ENCODE data around the gene SMTNL2.
"Not testable (repeated sequence)": the region's sequence is repeated elsewhere in the genome, so short reads cannot be mapped to it uniquely, and the experiment has no call there.

The SMTNL2 gene

DNA sequence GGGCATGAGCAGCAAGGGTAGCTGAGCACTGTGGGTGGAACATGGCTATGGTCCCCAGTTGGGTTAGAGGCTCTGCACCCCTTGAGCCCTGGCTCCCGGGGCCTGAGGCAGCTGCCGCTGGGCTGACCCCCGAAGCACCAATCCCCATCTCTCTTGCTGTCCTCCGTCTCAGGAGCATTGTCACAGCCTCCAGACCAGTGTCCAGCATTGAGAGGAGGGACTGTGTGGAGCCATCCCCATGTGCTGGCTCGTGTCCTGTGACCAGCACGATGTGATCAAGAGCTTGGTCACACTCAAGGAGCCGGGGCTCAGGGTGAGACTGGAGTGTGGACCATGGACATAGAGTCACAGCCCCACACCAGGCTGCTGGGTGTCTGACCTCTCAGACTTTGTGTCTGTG is 2.9 kb downstream of the SMTNL2 start:
- no peak for DNase-seq

DNA sequence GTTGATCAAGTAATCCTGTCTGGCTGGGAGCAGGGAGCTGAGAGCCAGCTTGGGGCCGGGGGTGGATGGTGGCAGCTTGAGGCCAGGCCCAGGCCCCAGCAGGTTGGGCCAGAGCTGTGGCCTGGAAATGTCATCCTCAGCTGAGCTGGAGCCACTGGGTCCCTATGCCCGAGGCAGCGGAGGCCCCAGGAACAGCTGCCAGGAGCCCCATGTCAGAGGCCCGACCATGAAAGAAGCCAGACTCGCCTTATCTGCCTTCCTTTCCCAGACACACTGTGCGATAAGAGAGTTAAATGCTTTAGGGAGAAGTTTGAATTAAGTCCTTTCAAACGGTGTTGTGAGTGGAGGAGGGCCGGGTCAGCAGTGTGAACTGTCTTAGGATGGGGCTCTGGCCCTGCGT is 3.5 kb downstream of the SMTNL2 start:
- DNase-seq: no peak

DNA sequence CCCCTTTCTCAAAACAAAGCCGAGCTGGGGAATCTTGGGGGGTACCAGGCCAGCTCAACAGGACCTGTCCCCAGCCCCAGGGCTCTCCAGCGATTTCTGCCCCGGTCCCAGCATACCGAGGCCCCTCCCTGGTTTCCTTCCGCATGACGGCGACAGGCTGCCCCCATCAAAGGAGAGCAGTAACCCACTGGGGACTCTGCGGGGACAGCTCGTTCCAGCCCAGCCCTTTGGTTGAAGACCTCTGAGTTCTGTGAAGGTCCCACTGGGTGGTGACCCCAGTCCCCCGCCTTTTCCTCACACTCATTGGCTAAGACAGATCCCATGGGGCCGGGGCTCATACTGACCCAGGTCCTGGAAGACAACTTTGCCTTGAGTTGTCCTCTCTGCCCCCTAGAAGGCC is 4.1 kb downstream of the SMTNL2 start:
- no peak for DNase-seq

DNA sequence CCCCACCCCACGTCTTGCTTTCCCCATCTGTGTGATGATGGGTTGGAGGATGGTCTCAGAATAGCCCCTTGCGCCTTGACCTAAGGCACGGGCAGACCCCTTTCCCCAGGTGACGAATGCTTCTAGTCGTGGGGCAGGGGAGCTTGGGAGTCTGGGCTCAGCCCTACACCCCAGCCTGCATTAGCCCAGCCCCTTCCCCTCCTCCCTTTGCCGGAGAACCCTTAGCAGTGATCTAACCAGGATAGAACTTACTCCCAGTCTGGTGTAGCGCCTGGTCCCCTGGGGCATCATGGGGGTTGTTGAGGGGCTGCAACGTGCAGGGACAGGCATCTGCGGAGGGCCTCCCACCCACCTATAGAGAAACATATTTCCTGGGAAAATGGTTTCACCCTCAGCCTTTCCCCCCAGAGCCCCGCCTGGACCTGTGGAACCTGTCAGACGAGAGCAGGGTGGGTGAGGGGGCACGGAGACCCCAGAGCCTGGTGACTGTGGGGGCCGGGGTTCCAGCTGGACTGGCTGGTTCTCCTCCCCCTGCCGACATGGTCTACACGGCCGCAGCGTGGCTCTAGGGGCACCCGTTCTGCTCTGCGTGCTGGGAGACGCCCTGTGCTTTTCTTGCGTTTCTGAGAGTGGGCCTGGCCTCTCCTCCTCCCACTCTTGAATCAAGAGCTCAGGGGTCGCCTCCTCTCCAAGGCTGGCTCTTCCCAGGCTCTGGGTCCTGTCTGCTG is 4.7 kb downstream of the SMTNL2 start:
- no peak for DNase-seq

DNA sequence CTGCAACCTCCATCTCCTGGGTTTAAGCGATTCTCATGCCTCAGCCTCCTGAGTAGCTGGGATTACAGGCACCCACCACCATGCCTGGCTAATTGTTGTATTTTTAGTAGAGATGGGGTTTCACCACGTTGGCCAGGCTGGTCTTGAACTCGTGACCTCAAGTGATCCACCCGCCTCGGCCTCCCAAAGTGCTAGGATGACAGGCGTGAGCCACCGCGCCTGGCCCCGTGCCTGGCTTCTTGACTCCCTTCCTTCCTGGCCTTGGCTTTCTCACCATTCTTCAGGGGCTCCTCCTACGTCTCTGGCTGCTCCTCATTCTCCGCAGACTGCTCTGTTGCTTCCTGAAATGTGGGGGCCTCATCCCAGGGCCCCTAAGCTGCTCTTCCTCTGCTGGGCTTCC is 5.7 kb downstream of the SMTNL2 start:
- DNase-seq: not testable (repeated sequence)

DNA sequence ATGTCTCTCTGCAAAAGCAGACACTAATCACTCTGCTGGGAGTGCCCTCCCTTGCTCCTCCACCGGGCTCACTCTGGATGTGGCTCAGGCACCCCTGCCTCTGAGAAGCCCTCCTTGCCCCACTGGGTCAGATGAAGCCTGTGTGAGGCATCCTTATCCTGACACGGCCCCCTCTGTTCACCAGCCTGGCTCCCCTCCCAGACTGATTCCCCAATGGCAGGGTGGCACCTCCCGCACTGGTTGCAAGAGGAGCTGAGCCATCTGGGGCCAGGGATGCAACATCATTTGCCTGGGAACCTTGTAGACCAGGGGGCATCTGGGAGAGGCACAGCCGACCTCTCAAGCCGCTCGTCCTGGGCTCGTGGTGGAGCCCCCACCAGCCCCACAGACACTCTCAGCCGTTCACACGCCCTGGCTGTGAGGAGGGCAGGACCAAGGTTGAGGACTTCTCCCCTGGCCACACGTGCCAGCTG is 6.7 kb downstream of the SMTNL2 start:
- DNase-seq: no peak

DNA sequence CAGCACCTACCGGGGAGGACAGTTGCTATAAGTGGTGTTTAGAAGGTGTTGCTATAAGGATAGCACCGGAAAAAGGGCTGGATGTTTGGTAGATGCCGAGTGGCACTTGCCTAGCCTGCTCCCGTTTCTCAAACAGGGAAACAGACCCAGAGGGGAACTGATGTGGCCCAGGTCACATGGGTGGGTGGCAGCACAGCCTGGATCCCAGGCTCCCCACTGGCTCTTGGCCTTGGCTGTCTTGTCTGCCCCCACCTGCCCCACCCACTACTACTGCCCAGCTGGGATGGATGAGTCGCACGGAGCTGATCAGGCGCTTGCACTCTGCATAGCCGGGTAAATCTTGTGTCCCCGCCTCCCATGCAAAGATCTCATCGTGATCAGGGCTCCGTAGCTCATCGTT is 7.2 kb downstream of the SMTNL2 start:
- no peak for DNase-seq

DNA sequence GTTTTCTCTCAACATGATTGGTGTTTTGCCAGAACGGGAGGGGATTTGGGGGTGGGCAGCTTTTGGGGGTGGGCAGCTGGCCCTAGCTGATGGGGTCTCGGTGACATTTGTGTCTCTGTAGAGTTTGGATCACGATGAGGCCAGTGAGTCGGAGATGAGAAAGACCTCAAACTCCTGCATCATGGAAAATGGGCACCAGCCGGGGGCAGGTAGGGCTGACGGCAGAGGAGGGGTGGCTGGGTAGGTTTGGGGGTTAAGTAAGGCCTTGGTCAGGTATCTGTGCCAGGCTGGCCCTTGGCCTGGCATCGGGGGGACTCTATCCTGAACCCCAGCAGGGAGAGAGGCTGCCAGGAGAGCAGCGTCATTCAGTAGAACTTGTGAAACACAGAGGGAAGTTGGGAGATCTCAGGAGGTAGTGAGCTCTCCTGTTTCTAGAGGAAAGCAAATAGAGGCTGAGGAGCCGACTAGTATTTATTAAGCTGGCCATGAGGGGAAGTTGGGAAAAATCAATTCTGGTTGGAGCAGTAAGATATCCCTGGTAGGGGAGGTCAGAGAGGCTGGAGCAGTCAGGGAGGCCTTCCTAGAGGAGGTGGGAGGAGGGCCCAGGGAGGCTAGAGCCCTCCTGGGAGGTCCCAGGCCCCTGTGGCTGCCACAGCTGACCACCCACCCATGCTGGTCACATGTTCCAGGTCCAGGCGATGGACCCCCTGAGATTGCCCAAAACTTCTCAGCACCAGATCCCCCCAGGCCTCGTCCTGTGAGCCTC is 8.1 kb downstream of the SMTNL2 start:
- no peak for DNase-seq

DNA sequence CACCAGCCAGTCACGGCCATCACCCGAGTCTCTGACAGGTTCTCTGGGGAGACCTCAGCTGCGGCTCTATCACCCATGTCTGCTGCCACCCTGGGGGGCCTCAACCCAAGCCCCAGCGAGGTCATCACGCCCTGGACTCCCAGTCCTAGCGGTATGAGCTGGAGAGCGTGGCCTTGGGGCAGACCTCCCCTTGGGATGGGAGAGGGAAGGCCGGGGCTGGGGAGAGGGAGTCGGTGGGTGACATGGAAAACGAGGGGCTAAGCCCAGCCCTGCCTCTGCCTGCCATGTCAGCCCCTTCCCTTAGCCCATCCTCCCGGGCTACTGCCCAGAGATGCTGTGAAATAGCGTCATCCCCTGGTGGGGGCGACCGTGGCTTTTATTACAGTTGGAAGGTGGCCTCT is 8.7 kb downstream of the SMTNL2 start:
- no peak for DNase-seq

DNA sequence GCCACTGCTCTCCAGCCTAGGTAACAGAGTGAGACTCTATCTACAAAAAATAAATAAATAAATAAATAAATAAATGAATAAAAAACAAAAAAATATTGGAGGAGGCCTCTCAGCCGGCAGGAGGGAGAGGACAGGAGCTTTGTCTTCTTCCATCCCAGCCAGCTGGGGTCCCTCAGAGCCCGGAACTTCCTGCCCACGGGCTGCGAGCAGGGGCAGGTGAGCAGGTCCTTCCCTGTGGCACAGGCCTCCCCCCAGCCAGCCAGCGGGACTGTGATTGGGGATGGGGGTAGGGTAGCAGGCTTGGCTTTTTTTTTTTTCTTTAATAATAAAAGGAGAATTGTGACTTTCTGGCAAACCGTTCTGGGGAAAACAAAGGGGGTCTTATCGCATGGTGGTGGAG is 10.1 kb downstream of the SMTNL2 start:
- no peak for DNase-seq

DNA sequence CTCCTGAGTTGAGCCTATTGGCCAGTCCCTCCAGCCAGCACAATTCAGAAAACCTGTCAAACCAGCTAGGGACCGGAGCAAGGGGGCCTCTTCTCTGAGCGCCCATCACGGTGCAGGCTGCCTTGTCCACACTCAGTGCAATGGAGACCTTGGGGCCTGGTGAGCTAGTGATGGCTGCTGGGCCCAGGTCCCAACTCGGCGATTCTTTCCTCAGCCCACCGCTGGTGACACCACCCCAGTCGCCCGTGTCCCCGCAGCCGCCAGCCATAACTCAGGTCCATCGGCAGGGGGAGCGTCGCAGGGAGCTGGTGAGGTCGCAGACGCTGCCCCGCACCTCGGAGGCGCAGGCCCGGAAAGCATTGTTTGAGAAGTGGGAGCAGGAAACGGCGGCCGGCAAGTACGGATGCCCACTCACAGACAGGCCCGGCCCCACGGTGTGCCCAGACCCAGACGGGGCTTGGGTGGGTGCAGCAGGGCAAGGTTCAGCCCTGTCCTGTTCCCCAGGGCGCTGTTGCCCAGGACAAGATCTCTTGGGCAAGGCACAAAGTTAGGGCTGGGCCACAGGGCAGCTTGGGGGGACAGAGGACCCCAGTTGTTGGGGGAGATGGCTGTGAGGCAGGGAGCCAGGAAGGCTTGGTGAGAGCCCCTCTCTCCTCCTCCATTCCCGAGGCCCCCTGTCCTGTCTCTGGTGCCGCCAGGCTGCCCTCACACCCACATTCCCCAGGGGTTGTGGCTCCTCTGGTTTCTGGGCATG is 10.8 kb downstream of the SMTNL2 start:
- DNase-seq: peak; percentile 75

DNA sequence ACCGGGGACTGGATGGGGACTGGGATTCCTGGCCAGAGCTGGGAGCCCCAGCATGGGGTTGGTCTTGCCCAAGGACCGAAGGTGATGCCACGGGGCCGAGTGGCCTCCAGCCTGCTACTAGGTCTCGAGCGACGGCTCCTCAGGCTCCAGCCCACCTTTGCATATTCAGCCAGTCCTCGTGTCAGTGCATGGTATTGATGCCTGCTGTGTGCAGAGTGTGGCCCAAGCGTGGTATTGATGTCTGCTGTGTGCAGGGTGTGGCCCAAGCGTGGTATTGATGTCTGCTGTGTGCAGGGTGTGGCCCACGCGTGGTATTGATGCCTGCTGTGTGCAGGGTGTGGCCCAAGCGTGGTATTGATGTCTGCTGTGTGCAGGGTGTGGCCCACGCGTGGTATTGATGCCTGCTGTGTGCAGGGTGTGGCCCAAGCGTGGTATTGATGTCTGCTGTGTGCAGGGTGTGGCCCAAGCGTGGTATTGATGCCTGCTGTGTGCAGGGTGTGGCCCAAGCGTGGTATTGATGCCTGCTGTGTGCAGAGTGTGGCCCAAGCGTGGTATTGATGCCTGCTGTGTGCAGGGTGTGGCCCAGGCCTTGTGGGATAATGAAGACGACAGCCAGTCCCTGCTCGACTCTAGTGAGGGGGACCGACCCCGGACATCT is 11.5 kb downstream of the SMTNL2 start:
- not testable (repeated sequence) for DNase-seq

DNA sequence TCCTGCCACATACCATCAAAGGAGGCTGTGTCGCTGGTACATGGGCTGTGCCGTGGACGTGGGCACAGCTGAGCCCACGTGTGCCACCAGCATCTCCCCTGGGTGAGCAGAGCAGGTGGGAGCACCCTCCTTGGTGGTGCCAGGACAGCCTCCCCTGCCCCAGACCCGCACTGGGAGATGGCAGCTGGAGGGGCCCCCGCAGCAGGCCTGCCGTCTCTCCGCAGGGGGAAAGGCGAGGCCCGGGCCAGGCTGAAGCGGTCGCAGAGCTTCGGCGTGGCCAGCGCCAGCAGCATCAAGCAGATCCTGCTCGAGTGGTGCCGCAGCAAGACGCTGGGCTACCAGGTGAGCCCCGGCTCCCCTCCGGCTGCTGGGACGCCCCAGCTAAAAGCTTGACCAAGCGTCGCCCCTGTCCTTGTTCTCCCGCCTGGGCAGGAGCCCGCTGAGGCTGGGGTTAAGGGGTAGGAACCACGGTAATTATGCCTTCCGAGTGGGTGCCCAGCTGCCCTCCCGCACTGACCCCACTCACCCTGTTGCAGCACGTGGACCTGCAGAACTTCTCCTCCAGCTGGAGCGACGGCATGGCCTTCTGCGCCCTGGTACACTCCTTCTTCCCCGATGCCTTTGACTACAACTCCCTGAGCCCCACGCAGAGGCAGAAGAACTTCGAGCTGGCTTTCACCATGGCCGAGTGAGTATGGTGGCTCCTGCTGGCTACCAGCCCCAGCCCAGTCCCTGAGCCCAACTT is 12.5 kb downstream of the SMTNL2 start:
- no peak for DNase-seq

DNA sequence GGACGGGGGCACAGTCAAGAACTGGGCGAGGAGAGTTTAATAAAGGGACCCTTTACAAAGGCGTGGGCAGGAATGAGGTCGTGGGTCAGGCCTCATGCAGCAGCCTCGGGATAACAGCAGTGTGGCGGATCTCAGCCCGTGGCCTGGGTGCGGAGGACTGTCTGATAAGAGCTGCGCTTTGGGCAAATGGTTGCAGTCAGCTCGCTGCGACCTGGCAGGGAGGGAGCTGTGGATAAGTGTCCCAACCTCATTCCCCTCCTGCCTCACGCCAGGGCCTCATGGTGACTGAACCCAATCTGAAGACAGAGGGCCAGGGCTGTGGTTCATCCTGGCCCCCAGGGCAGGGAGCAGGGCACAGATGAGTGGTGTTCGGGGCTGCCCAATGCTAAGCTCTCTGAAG is 13.6 kb downstream of the SMTNL2 start:
- no peak for DNase-seq

DNA sequence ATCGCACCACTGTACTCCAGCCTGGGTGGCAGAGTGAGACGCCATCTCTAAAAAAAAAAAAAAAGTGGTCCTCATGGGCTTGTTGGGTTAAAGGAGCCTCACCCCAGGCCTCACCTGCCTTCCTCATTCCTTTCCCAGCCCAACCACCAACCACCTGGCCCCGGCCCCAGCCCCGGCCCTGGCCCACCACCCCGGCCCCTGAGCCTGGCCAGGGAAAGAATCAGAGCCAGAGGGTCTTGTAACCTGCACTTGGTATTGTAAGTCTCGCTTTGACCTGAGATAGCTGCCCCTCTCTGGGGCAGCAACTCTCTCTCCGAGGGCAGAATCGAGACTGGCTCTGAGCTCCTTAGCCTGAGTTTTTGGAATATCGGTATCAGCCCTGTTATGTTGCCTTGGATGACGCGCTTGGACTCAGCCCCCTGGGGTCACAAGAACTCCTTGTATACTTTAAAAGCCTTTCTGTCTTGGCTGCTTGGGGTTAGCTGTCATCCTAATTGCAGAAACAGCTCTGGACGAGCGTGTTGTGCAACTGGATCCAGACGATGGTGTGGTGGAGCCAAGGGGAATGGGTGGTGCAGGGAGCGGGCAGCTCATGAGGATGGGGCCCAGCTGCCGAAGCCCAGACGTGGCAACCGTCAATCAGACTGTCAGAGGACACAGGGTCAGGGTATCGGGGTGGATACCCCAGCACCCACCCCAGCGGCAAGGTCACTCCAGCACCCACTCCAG is 14.6 kb downstream of the SMTNL2 start:
- peak; percentile 78 for DNase-seq

DNA sequence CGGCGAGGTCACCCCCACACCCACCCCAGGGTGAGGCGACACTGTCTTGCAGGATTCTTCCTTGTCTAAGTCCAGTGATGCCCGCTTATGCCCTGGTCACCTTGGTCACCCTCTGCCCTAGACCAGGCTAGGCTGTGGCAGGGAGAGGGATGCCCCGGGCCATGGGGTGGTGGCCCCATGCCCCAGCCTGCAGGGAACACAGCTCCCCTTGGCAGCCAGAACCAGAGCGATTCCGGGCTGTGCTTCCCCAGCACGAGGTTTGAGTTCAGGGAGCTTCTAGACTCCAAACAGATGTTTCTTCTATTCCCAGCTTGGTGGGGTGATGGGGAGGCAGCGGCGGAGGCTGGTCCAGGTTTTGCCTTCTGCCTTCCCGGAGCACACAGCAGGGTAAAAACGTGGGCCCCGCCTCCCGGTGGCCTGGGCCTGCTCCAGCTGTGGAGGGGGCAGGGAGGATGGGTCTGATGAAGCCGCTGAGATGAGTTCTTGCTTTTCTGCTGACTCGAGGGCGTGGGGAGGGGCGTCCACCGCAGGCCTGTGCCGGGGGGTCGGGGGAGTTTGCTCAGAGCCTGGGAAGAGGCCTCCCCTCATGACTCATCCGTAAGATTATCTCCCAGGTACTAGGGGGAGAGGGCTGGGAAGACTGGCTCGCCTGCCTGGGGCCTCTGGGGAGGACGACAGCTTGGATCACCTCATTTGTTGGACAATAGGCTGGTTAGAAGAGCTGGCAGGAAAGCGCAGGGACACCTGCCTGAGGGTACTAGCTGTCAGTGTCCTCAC is 15.4 kb downstream of the SMTNL2 start:
- DNase-seq: peak; percentile 81

DNA sequence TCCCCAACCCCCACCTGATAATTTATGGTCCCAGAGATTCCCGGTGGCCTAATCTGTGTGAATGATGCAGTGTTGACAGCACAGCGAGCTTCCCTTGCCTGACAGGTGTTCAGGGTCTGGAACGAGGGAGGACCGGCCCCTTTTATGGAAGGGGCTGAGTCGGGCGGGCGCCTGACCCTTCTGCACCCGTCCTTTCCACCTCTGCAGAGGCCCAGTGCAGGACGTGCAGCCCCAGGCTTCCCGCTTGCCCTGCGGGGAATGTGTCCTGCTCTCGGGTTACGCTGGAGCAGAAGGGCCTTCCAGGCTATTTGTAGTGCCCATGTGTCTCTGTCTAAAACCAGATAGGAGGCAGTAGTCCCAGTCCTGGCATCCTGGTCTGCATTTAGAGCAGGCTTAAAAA is 16.2 kb downstream of the SMTNL2 start:
- peak; percentile 57 for DNase-seq

DNA sequence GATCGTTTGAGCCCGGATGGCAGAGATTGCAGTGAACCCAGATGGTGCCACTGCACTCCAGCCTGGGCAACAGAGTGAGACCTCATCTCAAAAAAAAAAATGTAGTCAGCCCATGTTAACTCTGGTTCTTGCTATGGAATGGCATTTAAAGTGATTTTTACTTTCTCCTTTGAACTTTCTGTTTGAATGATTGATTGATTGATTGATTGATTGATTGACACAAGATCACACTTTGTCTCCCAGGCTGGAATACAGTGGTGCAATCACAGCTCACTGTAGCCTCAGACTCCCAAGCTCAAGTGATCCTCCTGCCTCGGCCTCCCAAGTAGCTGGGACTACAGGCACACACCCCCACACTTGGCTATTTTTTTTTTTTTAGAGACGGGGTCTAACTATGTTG is 17.0 kb downstream of the SMTNL2 start:
- DNase-seq: no peak

DNA sequence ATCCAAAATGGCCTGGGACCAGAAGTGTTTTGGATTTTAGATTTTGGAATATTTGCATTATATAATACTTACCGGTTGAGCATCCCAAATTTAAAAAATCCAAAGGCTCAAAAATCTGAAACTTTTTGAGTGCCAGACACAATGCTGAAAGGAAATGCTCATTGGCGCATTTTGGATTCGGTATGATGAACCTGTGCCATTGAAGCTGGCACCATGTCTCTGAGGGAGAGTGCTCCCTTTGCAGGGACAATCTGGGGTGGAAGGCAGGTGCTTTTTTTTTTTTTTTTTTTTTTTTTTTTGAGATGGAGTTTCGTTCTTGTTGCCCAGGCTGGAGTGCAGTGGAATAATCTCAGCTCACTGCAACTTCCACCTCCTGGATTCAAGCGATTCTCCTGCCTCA is 17.7 kb downstream of the SMTNL2 start:
- no peak for DNase-seq

DNA sequence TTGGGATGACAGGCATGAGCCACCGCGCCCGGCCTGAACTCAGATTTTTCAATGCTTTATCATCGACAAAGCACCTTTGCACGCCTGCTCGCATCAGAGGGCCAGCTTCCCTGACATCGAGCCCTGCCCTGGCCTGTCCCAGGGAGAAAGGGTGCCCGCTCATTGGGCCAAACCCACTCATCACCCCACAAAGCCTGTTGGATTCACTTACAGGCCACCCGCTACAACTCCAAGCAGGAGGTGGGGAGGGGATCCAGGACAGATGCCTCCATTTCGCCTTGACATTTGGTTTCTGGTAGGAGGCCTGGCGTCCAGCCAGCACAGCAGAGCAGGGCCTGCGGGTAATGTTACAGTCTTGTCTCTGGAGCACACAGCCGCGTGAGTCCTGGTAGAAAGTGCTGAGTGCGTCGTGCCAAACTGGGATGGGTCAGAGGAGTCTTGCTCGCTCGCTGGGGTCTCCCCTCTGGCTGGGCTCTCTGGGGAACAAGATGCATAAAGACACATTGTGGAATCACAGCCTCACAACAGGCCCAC is 19.8 kb downstream of the SMTNL2 start:
- peak; percentile 82 for DNase-seq

DNA sequence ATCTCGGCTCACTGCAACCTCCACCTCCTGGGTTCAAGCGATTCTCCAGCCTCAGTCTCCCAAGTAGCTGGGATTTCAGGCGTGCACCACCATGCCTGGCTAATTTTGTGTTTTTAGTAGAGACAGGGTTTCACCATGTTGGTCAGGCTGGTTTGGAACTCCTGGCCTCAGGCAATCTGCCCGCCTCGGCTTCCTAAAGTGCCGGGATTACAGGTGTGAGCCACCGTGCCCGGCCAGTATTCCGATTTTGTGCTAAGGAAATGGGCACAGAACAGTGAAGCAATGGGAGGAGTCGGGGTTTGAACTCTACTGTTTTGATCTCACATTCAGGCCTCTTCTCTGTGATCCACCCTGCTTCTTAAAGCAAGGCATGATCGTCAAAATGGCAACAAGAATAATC is 20.4 kb downstream of the SMTNL2 start:
- DNase-seq: not testable (repeated sequence)

Measured in eye (tissue), 1 donor.